SK-N-SH treated with all-trans-retinoic acid at 6 μM for 48 hours (cell line): ENCODE results near the gene RUFY3.

Experiments
- ATAC-seq: fragments of 200-7000 bp; cut with Tn5 transposase; 3 replicates; pipeline ENCODE4 v1.9.1; 2020; ENCODE audit warnings: mild to moderate bottlenecking, moderate library complexity
- ARNTL ChIP-seq: fragments of 450-650 bp; formaldehyde crosslinking; IDR thresholded peaks from 2 replicates; pipeline ENCODE4 v1.5.0; 2020; ENCODE audit warnings: low read depth, mild to moderate bottlenecking, moderate library complexity, borderline replicate concordance
- BACH2 ChIP-seq: fragments of 250-450 bp; sonication (Bioruptor Pico); IDR thresholded peaks from 2 replicates; pipeline ENCODE4 v1.9.0; 2021; ENCODE audit warnings: mild to moderate bottlenecking, borderline replicate concordance
- CSDC2 ChIP-seq: fragments of 250-450 bp; sonication (Bioruptor Pico); IDR thresholded peaks from 2 replicates; pipeline ENCODE4 v1.5.0; 2020; ENCODE audit warnings: mild to moderate bottlenecking, moderate library complexity
- ESRRG ChIP-seq: fragments of 250-450 bp; sonication (Bioruptor Pico); IDR thresholded peaks from 2 replicates; pipeline ENCODE4 v1.6.1; 2021; ENCODE audit warnings: mild to moderate bottlenecking
- GLIS3 ChIP-seq: fragments of 250-450 bp; sonication (Bioruptor Pico); IDR thresholded peaks from 2 replicates; pipeline ENCODE4 v1.5.0; 2020; ENCODE audit warnings: mild to moderate bottlenecking, moderate library complexity
- ISL1 ChIP-seq: fragments of 250-450 bp; sonication (Bioruptor Pico); IDR thresholded peaks from 2 replicates; pipeline ENCODE4 v2.1.2; 2022; ENCODE audit warnings: mild to moderate bottlenecking, moderate library complexity
- OSR1 ChIP-seq: fragments of 250-450 bp; sonication (Bioruptor Pico); IDR thresholded peaks from 2 replicates; pipeline ENCODE4 v1.8.0; 2022; ENCODE audit warnings: moderate library complexity, mild to moderate bottlenecking, inconsistent platforms
- PPARA ChIP-seq: fragments of 250-450 bp; sonication (Bioruptor Pico); IDR thresholded peaks from 2 replicates; pipeline ENCODE4 v1.5.0; 2020; ENCODE audit warnings: mild to moderate bottlenecking, borderline replicate concordance
- RARB ChIP-seq: fragments of 250-450 bp; sonication (Bioruptor Pico); IDR thresholded peaks from 2 replicates; pipeline ENCODE4 v1.8.0; 2021; ENCODE audit warnings: mild to moderate bottlenecking, moderate library complexity
- SNAI2 ChIP-seq: fragments of 250-450 bp; sonication (Bioruptor Pico); IDR thresholded peaks from 2 replicates; pipeline ENCODE4 v1.5.0; 2020; ENCODE audit warnings: mild to moderate bottlenecking, moderate library complexity
- TCF4 ChIP-seq: fragments of 250-450 bp; sonication (Bioruptor Pico); IDR thresholded peaks from 2 replicates; pipeline ENCODE4 v1.8.0; 2021; ENCODE audit warnings: mild to moderate bottlenecking, moderate library complexity, borderline replicate concordance
- TOX ChIP-seq: fragments of 250-450 bp; sonication (Bioruptor Pico); IDR thresholded peaks from 2 replicates; pipeline ENCODE4 v1.8.0; 2021; ENCODE audit warnings: mild to moderate bottlenecking, moderate library complexity, borderline replicate concordance
- ZC3H10 ChIP-seq: fragments of 250-450 bp; sonication (Bioruptor Pico); IDR thresholded peaks from 2 replicates; pipeline ENCODE4 v1.5.1; 2021; ENCODE audit warnings: mild to moderate bottlenecking, moderate library complexity
- ZFP3 ChIP-seq: fragments of 250-450 bp; sonication (Bioruptor Pico); IDR thresholded peaks from 2 replicates; pipeline ENCODE4 v1.5.0; 2020; ENCODE audit warnings: mild to moderate bottlenecking, moderate library complexity
- ZFP30 ChIP-seq: fragments of 450-650 bp; formaldehyde crosslinking; IDR thresholded peaks from 2 replicates; pipeline ENCODE4 v1.5.0; 2022; ENCODE audit warnings: mild to moderate bottlenecking, moderate library complexity
- ZNF565 ChIP-seq: fragments of 450-650 bp; formaldehyde crosslinking; conservative IDR thresholded peaks from 2 replicates; pipeline ENCODE4 v1.5.0; 2020; ENCODE audit warnings: low read depth, mild to moderate bottlenecking, moderate library complexity
- ZNF8 ChIP-seq: fragments of 450-650 bp; formaldehyde crosslinking; IDR thresholded peaks from 2 replicates; pipeline ENCODE4 v1.5.0; 2020; ENCODE audit warnings: mild to moderate bottlenecking, moderate library complexity
- TF ChIP-seq, protein P1 (sequence below): fragments of 250-450 bp; sonication (Bioruptor Pico); IDR thresholded peaks from 2 replicates; pipeline ENCODE4 v1.5.0; 2020; ENCODE audit warnings: mild to moderate bottlenecking, moderate library complexity
- TF ChIP-seq, protein P2 (sequence below): fragments of 250-450 bp; sonication (Bioruptor Pico); IDR thresholded peaks from 2 replicates; pipeline ENCODE4 v1.8.0; 2021; ENCODE audit warnings: low read depth, mild to moderate bottlenecking, moderate library complexity, borderline replicate concordance
- TF ChIP-seq, protein P3 (sequence below): fragments of 250-450 bp; sonication (Bioruptor Pico); IDR thresholded peaks from 2 replicates; pipeline ENCODE4 v1.8.0; 2020; ENCODE audit warnings: mild to moderate bottlenecking, moderate library complexity, borderline replicate concordance
- TF ChIP-seq, protein P4 (sequence below): fragments of 250-450 bp; sonication (Bioruptor Pico); IDR thresholded peaks from 2 replicates; pipeline ENCODE4 v1.5.1; 2020; ENCODE audit warnings: low read depth, mild to moderate bottlenecking, moderate library complexity

Gene RUFY3

DNA sequence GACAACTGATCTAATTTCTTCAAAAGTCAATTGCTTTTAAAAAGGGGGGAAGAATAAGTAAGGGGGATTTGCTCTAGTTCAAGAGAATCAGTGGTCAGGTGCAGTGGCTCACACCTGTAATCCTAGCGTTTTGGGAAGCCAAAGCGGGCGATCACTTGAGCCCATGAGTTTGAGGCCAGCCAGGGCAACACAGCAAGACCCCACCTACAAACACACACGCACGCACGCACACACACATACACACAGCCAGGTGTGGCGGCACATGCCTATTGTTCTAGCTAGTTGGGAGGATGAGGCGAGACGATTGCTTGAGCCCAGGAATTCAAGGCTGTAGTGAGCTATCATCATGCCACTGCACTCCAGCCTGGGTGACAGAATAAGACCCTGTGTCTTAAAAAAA lies 108.3 kb downstream of the RUFY3 start:
- no peak for ATAC-seq
- TF ChIP-seq ARNTL (CRISPR knock-in tag) (no peak), GLIS3 (CRISPR knock-in tag) (no peak), ZNF8 (CRISPR knock-in tag) (no peak), OSR1 (CRISPR knock-in tag) (no peak), BACH2 (CRISPR knock-in tag) (no peak)
- TF ChIP-seq, protein P1, sequence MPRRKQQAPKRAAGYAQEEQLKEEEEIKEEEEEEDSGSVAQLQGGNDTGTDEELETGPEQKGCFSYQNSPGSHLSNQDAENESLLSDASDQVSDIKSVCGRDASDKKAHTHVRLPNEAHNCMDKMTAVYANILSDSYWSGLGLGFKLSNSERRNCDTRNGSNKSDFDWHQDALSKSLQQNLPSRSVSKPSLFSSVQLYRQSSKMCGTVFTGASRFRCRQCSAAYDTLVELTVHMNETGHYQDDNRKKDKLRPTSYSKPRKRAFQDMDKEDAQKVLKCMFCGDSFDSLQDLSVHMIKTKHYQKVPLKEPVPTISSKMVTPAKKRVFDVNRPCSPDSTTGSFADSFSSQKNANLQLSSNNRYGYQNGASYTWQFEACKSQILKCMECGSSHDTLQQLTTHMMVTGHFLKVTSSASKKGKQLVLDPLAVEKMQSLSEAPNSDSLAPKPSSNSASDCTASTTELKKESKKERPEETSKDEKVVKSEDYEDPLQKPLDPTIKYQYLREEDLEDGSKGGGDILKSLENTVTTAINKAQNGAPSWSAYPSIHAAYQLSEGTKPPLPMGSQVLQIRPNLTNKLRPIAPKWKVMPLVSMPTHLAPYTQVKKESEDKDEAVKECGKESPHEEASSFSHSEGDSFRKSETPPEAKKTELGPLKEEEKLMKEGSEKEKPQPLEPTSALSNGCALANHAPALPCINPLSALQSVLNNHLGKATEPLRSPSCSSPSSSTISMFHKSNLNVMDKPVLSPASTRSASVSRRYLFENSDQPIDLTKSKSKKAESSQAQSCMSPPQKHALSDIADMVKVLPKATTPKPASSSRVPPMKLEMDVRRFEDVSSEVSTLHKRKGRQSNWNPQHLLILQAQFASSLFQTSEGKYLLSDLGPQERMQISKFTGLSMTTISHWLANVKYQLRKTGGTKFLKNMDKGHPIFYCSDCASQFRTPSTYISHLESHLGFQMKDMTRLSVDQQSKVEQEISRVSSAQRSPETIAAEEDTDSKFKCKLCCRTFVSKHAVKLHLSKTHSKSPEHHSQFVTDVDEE (CRISPR knock-in tag), result no peak
- TF ChIP-seq, protein P2, sequence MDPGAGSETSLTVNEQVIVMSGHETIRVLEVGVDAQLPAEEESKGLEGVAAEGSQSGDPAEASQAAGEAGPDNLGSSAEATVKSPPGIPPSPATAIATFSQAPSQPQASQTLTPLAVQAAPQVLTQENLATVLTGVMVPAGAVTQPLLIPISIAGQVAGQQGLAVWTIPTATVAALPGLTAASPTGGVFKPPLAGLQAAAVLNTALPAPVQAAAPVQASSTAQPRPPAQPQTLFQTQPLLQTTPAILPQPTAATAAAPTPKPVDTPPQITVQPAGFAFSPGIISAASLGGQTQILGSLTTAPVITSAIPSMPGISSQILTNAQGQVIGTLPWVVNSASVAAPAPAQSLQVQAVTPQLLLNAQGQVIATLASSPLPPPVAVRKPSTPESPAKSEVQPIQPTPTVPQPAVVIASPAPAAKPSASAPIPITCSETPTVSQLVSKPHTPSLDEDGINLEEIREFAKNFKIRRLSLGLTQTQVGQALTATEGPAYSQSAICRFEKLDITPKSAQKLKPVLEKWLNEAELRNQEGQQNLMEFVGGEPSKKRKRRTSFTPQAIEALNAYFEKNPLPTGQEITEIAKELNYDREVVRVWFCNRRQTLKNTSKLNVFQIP (CRISPR knock-in tag), result no peak
- TF ChIP-seq, protein P3, sequence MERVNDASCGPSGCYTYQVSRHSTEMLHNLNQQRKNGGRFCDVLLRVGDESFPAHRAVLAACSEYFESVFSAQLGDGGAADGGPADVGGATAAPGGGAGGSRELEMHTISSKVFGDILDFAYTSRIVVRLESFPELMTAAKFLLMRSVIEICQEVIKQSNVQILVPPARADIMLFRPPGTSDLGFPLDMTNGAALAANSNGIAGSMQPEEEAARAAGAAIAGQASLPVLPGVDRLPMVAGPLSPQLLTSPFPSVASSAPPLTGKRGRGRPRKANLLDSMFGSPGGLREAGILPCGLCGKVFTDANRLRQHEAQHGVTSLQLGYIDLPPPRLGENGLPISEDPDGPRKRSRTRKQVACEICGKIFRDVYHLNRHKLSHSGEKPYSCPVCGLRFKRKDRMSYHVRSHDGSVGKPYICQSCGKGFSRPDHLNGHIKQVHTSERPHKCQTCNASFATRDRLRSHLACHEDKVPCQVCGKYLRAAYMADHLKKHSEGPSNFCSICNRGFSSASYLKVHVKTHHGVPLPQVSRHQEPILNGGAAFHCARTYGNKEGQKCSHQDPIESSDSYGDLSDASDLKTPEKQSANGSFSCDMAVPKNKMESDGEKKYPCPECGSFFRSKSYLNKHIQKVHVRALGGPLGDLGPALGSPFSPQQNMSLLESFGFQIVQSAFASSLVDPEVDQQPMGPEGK (CRISPR knock-in tag), result no peak

DNA sequence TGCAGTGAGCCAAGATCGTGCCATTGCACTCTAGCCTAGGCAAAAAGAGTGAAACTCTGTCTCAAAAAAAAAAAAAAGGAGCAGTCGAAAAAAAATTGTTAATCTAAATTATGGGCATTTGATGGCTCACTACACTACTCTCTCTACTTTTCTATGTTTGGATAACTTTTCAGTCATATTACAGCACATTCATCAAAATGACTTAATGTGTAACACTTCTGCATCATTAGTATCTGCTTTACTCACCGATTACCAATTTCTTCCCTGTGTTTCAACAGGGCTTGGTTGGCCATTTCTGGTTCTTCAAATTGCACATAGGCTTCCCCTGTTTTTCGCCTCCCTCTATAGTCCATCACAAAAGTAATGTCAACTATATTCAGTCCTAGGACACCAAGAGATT lies 109.5 kb downstream of the RUFY3 start:
- ATAC-seq, result no peak
- TF ChIP-seq CSDC2 (no peak), RARB (CRISPR knock-in tag) (no peak), TCF4 (CRISPR knock-in tag) (no peak), ZFP30 (CRISPR knock-in tag) (no peak), BACH2 (CRISPR knock-in tag) (no peak), GLIS3 (CRISPR knock-in tag) (no peak), TOX (CRISPR knock-in tag) (no peak), ESRRG (CRISPR knock-in tag) (no peak), PPARA (CRISPR knock-in tag) (no peak), ZNF565 (CRISPR knock-in tag) (no peak), SNAI2 (CRISPR knock-in tag) (no peak), ZFP3 (CRISPR knock-in tag) (no peak), ZC3H10 (CRISPR knock-in tag) (no peak), OSR1 (CRISPR knock-in tag) (no peak), ISL1 (CRISPR knock-in tag) (no peak)
- TF ChIP-seq, protein P1 (CRISPR knock-in tag), result no peak
- TF ChIP-seq, protein P2 (CRISPR knock-in tag), result no peak
- TF ChIP-seq, protein P3 (CRISPR knock-in tag), result no peak
- TF ChIP-seq, protein P4, sequence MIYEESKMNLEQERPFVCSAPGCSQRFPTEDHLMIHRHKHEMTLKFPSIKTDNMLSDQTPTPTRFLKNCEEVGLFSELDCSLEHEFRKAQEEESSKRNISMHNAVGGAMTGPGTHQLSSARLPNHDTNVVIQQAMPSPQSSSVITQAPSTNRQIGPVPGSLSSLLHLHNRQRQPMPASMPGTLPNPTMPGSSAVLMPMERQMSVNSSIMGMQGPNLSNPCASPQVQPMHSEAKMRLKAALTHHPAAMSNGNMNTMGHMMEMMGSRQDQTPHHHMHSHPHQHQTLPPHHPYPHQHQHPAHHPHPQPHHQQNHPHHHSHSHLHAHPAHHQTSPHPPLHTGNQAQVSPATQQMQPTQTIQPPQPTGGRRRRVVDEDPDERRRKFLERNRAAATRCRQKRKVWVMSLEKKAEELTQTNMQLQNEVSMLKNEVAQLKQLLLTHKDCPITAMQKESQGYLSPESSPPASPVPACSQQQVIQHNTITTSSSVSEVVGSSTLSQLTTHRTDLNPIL (CRISPR knock-in tag), result no peak
